ENCODE results near the gene BBS1.
"Not testable (repeated sequence)": the region's sequence is repeated elsewhere in the genome, so short reads cannot be mapped to it uniquely, and the experiment has no call there.

The BBS1 gene

DNA sequence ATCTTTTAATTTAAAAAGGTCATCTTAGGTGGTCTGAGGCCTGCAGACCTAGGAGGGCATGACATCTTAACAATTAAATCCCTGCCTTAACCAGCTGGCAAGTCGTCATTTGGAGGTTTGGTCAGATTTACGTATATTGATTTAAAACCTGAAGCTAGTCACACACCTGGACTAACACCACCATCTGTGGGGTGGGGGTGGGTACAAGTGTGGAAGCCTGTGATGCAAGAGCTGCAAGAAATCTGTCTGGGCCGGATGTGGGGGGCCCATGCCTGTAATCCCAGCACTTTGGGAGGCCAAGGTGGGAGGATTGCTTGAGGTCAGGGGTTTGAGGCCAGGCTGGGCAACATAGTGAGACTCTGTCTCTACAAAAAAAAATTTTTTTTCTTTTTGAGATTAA, 70.8 kb downstream of the BBS1 start:
- no peak overlapping the region for H3K9ac ChIP-seq (ENCODE audit: insufficient read length, low read depth)
- H3K4me1 ChIP-seq (ENCODE audit: insufficient read depth, insufficient read length): peaks cover 3% of the 10 kb centered on the region
- no peaks in the 10 kb centered on the region for H3K36me3 ChIP-seq (ENCODE audit: insufficient read depth, insufficient read length, low read length)
- TF ChIP-seq SUZ12 (IDR thresholded peaks at IDR 0.05; ENCODE audit: extremely low read depth, insufficient read depth, insufficient read length): no peak
- H3K4me3 ChIP-seq (ENCODE audit: insufficient read length, low read depth): no peak overlapping the region
- peaks cover 11% of the 10 kb centered on the region for H3K27me3 ChIP-seq (ENCODE audit: insufficient read depth, insufficient read length)
- H3K9me3 ChIP-seq (ENCODE audit: insufficient read depth, low read length): peaks cover 32% of the 10 kb centered on the region
- DNase-seq (ENCODE audit: low read depth, low spot score): no peak

DNA sequence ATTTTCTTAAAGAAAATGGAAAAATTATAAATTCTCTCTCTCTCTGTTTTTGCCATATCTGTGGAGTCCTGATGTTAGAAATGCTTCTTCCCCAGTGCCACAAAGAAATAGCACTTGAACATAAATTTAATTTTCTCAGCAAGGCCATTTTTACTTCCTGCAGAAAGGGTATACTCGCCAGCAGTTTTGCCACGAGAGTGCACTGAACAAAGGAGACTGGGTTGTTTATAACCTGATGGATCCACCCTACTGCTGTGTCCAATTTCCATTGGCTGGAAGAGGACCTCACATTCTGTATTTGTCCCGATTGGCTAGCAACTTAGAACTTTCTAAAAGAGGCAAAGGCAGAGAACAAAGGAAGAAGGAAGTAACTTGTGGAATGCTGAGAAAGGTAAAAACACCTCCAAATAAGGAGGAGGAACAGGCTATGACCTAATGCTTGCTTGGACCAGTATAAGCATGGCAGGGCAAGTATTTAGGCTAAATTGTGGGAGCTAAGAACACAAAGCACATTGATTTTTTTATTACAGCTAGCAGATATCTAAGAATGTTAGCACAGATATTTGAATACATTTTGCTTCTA, 72.2 kb downstream of the BBS1 start:
- Histone ChIP-seq H3K9me3 (ENCODE audit: insufficient read depth, low read length) (peaks cover 38% of the 10 kb centered on the region), H3K27me3 (ENCODE audit: insufficient read depth, insufficient read length) (peaks cover 11% of the 10 kb centered on the region)
- not testable (repeated sequence) for DNase-seq (ENCODE audit: low read depth, low spot score); H3K4me1 ChIP-seq (ENCODE audit: insufficient read depth, insufficient read length); H3K9ac ChIP-seq (ENCODE audit: insufficient read length, low read depth); H3K36me3 ChIP-seq (ENCODE audit: insufficient read depth, insufficient read length, low read length); H3K4me3 ChIP-seq (ENCODE audit: insufficient read length, low read depth)

Data from NT2/D1 (cell line).